Measurements from ENCODE around the gene ACOXL.

The ACOXL gene

DNA sequence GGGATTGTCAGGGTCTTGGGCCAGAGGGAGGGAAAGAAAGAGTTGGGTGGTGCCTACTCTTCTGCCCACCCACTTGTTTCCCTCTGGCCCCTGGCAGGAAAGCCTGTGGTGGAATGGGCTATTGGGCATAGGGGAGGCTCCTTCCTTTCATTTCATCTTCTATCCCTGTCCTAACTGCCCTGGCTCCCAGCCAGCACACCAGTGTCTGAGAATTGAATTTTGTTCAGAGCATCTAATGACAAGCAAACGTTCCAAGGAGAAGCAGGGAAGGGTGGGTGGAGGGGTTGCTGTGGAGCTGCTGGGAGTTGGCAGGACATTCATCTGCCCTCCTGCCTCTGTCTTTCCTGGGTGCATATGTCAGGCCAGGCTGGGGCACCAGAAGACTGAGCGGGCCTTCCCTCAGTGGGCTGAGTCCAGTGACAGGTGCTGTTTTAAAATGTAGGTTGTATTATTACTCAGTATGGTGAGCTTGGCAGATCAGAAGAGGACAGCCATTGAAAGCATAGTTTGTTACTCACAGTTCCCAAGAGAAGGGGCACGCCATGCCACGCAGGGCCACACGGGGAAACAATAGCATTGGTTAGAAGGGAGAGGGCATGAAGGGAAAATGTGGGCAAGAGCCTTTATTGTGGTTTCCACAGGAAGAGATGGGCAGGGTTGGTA, 171.9 kb downstream of the ACOXL start:
- TF ChIP-seq TAF1 (IDR thresholded peaks at IDR 0.05; ENCODE audit: low read depth, low read length) (no peak), POLR2A (IDR thresholded peaks at IDR 0.05; ENCODE audit: low read depth, low read length) (no peak), SPI1 (IDR thresholded peaks at IDR 0.05; ENCODE audit: low read depth, low read length) (no peak), POU2F2 (IDR thresholded peaks at IDR 0.05; ENCODE audit: low read depth, low read length) (no peak), PAX5 (IDR thresholded peaks at IDR 0.05; ENCODE audit: insufficient read depth, low read length, severe bottlenecking) (no peak), POLR2AphosphoS5 (IDR thresholded peaks at IDR 0.05; ENCODE audit: low read depth, low read length) (no peak)
- DNase-seq (ENCODE audit: insufficient read length, low spot score) (no peak), FAIRE-seq (no peak)

DNA sequence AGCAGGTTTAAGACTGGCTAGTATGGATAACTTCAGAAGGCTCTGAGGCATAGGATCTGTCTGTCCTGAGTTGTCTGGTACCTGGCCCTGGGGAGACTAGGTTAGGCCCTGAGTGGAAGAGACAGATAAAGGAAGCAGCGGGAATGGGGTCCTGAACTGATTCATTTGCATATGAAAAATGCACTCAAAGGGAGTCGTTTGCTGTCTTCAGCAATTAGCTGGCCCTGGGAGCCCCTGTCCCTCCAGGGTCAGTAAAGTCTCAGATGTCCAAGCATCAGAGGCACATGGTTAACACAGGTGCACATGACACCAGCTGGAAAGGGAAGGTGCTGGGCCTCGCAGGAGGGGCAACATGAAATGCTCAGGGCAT, 172.4 kb downstream of the ACOXL start:
- DNase-seq (ENCODE audit: insufficient read length, low spot score) (no peak), FAIRE-seq (no peak)
- no peak for TF ChIP-seq TAF1 (IDR thresholded peaks at IDR 0.05; ENCODE audit: low read depth, low read length)
- TF ChIP-seq POLR2AphosphoS5 (IDR thresholded peaks at IDR 0.05; ENCODE audit: low read depth, low read length), result no peak
- TF ChIP-seq PAX5 (IDR thresholded peaks at IDR 0.05; ENCODE audit: insufficient read depth, low read length, severe bottlenecking), result no peak
- TF ChIP-seq POU2F2 (IDR thresholded peaks at IDR 0.05; ENCODE audit: low read depth, low read length), result no peak
- TF ChIP-seq POLR2A (IDR thresholded peaks at IDR 0.05; ENCODE audit: low read depth, low read length), result no peak
- no peak for TF ChIP-seq SPI1 (IDR thresholded peaks at IDR 0.05; ENCODE audit: low read depth, low read length)

DNA sequence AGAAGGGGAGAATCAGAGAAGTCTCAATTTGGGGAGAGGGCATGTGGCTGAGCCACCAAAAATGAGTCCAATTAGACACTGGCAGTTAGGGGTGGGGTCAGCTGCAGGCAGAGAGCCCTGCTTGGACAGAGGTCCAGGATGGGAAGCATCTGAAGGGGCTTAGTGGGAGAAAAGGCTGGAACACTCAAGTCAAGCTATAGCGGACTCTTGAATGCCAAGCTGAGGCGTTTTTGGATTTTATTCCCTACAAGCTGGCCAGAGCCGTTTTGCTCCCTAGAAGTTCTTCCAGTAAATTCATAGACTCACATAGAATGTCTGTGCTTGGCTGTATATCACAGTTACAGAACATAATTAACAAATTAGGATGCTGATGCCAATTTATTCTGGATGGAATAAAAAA, 172.8 kb downstream of the ACOXL start:
- no peak for TF ChIP-seq POLR2A (IDR thresholded peaks at IDR 0.05; ENCODE audit: low read depth, low read length)
- no peak for TF ChIP-seq SPI1 (IDR thresholded peaks at IDR 0.05; ENCODE audit: low read depth, low read length)
- no peak for TF ChIP-seq POLR2AphosphoS5 (IDR thresholded peaks at IDR 0.05; ENCODE audit: low read depth, low read length)
- no peak for TF ChIP-seq TAF1 (IDR thresholded peaks at IDR 0.05; ENCODE audit: low read depth, low read length)
- no peak for TF ChIP-seq PAX5 (IDR thresholded peaks at IDR 0.05; ENCODE audit: insufficient read depth, low read length, severe bottlenecking)
- TF ChIP-seq POU2F2 (IDR thresholded peaks at IDR 0.05; ENCODE audit: low read depth, low read length), result no peak
- no peak for FAIRE-seq

DNA sequence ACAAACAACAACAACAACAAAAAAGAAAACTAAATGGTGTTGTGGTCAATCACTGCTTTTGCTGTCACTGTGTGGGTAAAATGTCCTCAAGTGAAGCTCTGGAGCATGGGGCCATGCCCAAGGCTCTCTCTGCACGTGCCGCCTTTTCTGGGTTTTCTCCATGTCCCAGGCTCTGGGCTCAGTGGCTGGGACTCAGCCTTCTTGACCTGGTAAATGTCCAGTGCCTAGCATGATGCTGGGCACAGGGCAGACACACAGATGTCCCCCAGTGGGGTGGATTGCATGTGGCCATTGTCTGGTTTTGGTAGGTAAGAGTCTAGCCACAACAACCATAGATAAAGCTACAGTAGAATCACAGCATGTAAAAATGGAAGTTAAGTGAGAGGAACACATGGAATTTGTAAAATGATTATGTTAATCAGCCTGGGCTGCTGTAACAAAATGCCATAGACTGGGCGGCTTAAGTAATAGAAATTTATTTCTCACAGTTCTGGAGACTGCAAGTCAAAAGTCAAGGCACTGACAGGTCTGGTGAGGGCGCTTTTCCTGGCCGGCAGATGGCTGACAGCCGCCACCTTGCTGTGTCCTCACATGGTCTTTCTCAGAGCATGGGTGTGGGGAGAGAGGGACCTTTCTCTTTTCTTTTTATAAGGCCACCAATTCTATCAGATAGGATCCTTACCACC, 174.4 kb downstream of the ACOXL start:
- TF ChIP-seq POLR2A (IDR thresholded peaks at IDR 0.05; ENCODE audit: low read depth, low read length), result no peak
- TF ChIP-seq POU2F2 (IDR thresholded peaks at IDR 0.05; ENCODE audit: low read depth, low read length), result no peak
- TF ChIP-seq POLR2AphosphoS5 (IDR thresholded peaks at IDR 0.05; ENCODE audit: low read depth, low read length), result no peak
- no peak for TF ChIP-seq PAX5 (IDR thresholded peaks at IDR 0.05; ENCODE audit: insufficient read depth, low read length, severe bottlenecking)
- TF ChIP-seq TAF1 (IDR thresholded peaks at IDR 0.05; ENCODE audit: low read depth, low read length), result no peak
- TF ChIP-seq SPI1 (IDR thresholded peaks at IDR 0.05; ENCODE audit: low read depth, low read length), result no peak
- DNase-seq (ENCODE audit: insufficient read length, low spot score), result no peak
- FAIRE-seq, result no peak

More for the DNA sequence above, 172.8 kb downstream of the ACOXL start:
- DNase-seq (ENCODE audit: insufficient read length, low spot score), result no peak

DNA sequence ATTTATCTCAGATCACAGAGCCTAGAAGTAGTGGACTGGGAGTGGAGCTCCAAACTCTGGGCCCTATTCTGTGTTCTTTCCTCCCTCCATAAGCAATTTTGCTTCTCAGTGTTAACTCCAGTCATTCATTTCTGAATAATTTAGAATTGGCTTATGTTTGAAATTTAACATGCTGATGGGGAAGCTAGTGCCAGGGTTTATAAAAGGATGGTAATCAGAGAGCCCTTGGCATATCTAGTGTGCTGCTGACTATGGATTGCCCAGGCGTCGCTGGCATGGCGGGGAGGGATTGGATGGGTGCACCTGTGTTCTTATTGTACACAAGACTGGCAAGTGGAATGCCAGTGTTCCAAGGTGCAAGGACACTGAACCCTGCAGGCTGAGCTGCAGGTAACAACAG, 177.1 kb downstream of the ACOXL start:
- TF ChIP-seq POU2F2 (IDR thresholded peaks at IDR 0.05; ENCODE audit: low read depth, low read length), result no peak
- TF ChIP-seq PAX5 (IDR thresholded peaks at IDR 0.05; ENCODE audit: insufficient read depth, low read length, severe bottlenecking), result no peak
- TF ChIP-seq POLR2AphosphoS5 (IDR thresholded peaks at IDR 0.05; ENCODE audit: low read depth, low read length), result no peak
- no peak for TF ChIP-seq SPI1 (IDR thresholded peaks at IDR 0.05; ENCODE audit: low read depth, low read length)
- TF ChIP-seq POLR2A (IDR thresholded peaks at IDR 0.05; ENCODE audit: low read depth, low read length), result no peak
- no peak for TF ChIP-seq TAF1 (IDR thresholded peaks at IDR 0.05; ENCODE audit: low read depth, low read length)
- FAIRE-seq (no peak), DNase-seq (ENCODE audit: insufficient read length, low spot score) (no peak)

DNA sequence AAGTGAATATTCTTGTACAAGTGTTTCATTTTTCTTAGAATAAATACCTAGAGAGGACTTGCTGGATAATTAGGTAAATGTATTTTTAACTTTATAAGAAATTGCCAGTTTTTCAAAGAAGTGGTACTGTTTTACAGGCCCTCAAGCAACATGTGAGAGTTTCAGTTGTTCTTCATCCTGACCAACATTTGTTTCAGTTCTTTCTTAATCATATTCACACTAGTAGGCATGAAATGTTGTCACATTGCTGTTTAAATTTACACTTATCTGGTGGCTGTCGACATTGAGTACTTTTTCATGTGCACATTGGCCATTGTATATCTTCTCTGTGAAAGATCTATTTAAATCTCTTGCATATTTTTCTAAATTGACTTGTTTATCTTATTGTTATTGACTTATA, 178.1 kb downstream of the ACOXL start:
- DNase-seq (ENCODE audit: insufficient read length, low spot score) (no peak), FAIRE-seq (no peak)
- TF ChIP-seq TAF1 (IDR thresholded peaks at IDR 0.05; ENCODE audit: low read depth, low read length) (no peak), PAX5 (IDR thresholded peaks at IDR 0.05; ENCODE audit: insufficient read depth, low read length, severe bottlenecking) (no peak), POLR2A (IDR thresholded peaks at IDR 0.05; ENCODE audit: low read depth, low read length) (no peak), SPI1 (IDR thresholded peaks at IDR 0.05; ENCODE audit: low read depth, low read length) (no peak), POLR2AphosphoS5 (IDR thresholded peaks at IDR 0.05; ENCODE audit: low read depth, low read length) (no peak), POU2F2 (IDR thresholded peaks at IDR 0.05; ENCODE audit: low read depth, low read length) (no peak)

DNA sequence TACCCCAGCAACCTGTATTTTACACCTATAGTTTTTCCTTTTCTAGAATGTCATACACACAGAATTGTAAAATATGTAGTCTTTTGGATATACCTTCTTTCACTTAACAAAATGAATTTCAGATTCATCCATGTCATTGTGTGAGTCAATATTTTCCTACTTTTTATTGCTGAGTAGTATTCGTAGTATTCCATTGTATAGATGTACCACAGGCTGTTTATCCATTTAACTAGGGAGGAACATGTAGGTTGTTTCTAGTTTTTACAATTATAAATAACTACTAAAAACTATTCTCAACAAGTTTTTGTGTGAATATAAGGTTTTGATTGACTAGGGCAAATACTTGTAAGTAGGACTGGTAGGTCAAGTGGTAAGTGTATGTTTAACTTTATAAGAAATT, 187.4 kb downstream of the ACOXL start:
- DNase-seq (ENCODE audit: insufficient read length, low spot score) (no peak), FAIRE-seq (no peak)
- TF ChIP-seq POLR2AphosphoS5 (IDR thresholded peaks at IDR 0.05; ENCODE audit: low read depth, low read length) (no peak), POLR2A (IDR thresholded peaks at IDR 0.05; ENCODE audit: low read depth, low read length) (no peak), POU2F2 (IDR thresholded peaks at IDR 0.05; ENCODE audit: low read depth, low read length) (no peak), SPI1 (IDR thresholded peaks at IDR 0.05; ENCODE audit: low read depth, low read length) (no peak), TAF1 (IDR thresholded peaks at IDR 0.05; ENCODE audit: low read depth, low read length) (no peak), PAX5 (IDR thresholded peaks at IDR 0.05; ENCODE audit: insufficient read depth, low read length, severe bottlenecking) (no peak)

DNA sequence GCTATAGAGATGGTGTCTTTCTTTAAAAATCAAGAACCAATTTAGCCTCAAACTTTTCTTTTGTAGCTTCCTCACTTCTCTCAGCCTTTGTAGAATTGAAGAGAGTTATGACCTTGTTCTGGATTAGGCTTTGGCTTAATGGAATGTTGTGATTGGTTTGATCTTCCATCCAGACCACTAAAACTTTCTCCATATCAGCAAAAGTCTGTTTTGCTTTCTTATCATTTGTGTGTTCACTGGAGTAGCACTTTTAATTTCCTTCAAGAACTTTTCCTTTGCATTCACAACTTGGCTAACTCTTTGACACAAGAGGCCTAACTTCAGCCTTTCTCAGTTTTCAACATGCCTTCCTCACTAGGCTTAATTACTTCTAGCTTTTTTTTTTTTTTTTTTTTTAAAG, 193.1 kb downstream of the ACOXL start:
- no peak for TF ChIP-seq POLR2AphosphoS5 (IDR thresholded peaks at IDR 0.05; ENCODE audit: low read depth, low read length)
- TF ChIP-seq SPI1 (IDR thresholded peaks at IDR 0.05; ENCODE audit: low read depth, low read length), result no peak
- TF ChIP-seq TAF1 (IDR thresholded peaks at IDR 0.05; ENCODE audit: low read depth, low read length), result no peak
- TF ChIP-seq POLR2A (IDR thresholded peaks at IDR 0.05; ENCODE audit: low read depth, low read length), result no peak
- no peak for TF ChIP-seq PAX5 (IDR thresholded peaks at IDR 0.05; ENCODE audit: insufficient read depth, low read length, severe bottlenecking)
- no peak for TF ChIP-seq POU2F2 (IDR thresholded peaks at IDR 0.05; ENCODE audit: low read depth, low read length)
- no peak for DNase-seq (ENCODE audit: insufficient read length, low spot score)
- no peak for FAIRE-seq

DNA sequence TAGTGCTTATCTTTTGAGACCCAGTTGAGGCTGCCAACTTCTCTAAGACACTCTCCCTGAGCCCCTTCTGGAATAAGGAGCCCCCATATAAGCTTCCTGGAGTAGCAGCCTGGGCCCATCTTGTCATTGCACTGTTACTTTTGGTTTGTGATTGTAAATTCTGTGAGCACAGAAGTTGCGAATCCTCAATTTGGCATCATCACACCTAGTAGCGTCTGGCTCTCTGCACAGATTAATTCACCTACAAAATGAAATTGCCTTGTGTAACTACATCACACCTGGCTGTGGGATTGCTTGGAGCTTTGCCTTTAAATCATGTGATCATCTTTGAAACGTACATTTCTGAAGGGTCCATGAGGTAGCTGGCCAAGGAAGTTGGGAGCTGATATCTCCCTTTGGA, 195.2 kb downstream of the ACOXL start:
- FAIRE-seq (no peak), DNase-seq (ENCODE audit: insufficient read length, low spot score) (no peak)
- no peak for TF ChIP-seq PAX5 (IDR thresholded peaks at IDR 0.05; ENCODE audit: insufficient read depth, low read length, severe bottlenecking)
- no peak for TF ChIP-seq POU2F2 (IDR thresholded peaks at IDR 0.05; ENCODE audit: low read depth, low read length)
- no peak for TF ChIP-seq POLR2AphosphoS5 (IDR thresholded peaks at IDR 0.05; ENCODE audit: low read depth, low read length)
- no peak for TF ChIP-seq POLR2A (IDR thresholded peaks at IDR 0.05; ENCODE audit: low read depth, low read length)
- no peak for TF ChIP-seq TAF1 (IDR thresholded peaks at IDR 0.05; ENCODE audit: low read depth, low read length)
- TF ChIP-seq SPI1 (IDR thresholded peaks at IDR 0.05; ENCODE audit: low read depth, low read length), result no peak
